ENCODE data around the gene DHX34.

DHX34 gene

GRCh38 chr19:47371261-47371660, 22.1 kb downstream of the DHX34 start:
- Histone ChIP-seq H3K36me3 (ENCODE audit: low read length) (no peaks in the 10 kb centered on the region), H3K4me2 (ENCODE audit: low read depth, low read length, poor library complexity, severe bottlenecking) (no peak overlapping the region), H3K27ac (ENCODE audit: low read depth, low read length) (no peak overlapping the region), H3K9me2 (replicated peaks; ENCODE audit: insufficient read depth, low read length) (no peaks in the 10 kb centered on the region), H3K9me3 (ENCODE audit: insufficient read depth, low read length) (no peaks in the 10 kb centered on the region), H2AFZ (ENCODE audit: low read depth, low read length, severe bottlenecking) (no peak overlapping the region), H3F3A (ENCODE audit: insufficient read depth) (no peaks in the 10 kb centered on the region), H3K27me3 (ENCODE audit: low read length) (no peaks in the 10 kb centered on the region), H3K9ac (ENCODE audit: low read length) (no peak overlapping the region), H4K20me1 (ENCODE audit: low read depth, low read length) (no peaks in the 10 kb centered on the region), H3K4me3 (ENCODE audit: insufficient read depth, low read length, poor library complexity, severe bottlenecking) (no peak overlapping the region), H3K79me2 (ENCODE audit: insufficient read depth, low read length) (no peaks in the 10 kb centered on the region)
- no peak for TF ChIP-seq EZH2phosphoT487 (conservative IDR thresholded peaks at IDR 0.05; ENCODE audit: low read length)
- TF ChIP-seq, protein P1, sequence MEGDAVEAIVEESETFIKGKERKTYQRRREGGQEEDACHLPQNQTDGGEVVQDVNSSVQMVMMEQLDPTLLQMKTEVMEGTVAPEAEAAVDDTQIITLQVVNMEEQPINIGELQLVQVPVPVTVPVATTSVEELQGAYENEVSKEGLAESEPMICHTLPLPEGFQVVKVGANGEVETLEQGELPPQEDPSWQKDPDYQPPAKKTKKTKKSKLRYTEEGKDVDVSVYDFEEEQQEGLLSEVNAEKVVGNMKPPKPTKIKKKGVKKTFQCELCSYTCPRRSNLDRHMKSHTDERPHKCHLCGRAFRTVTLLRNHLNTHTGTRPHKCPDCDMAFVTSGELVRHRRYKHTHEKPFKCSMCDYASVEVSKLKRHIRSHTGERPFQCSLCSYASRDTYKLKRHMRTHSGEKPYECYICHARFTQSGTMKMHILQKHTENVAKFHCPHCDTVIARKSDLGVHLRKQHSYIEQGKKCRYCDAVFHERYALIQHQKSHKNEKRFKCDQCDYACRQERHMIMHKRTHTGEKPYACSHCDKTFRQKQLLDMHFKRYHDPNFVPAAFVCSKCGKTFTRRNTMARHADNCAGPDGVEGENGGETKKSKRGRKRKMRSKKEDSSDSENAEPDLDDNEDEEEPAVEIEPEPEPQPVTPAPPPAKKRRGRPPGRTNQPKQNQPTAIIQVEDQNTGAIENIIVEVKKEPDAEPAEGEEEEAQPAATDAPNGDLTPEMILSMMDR (IDR thresholded peaks at IDR 0.05; ENCODE audit: insufficient read depth, low read length, poor library complexity, severe bottlenecking), result no peak

DNA sequence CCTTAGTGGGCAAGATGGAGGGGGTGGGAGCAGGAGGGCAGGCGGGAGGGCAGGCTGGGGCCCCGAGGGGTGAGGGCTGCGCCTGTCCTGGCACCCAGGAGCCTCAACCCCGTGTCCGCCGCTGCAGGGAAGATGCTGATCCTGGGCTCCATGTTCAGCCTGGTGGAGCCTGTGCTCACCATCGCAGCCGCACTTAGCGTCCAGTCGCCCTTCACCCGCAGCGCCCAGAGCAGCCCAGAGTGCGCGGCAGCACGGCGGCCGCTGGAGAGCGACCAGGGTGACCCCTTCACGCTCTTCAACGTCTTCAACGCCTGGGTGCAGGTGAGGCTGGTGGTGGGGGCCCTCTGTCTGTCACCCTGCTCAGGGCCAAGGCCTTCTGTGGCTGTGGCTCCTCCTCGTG, 23.5 kb downstream of the DHX34 start:
- Histone ChIP-seq H3K9me3 (ENCODE audit: insufficient read depth, low read length) (no peaks in the 10 kb centered on the region), H3K36me3 (ENCODE audit: low read length) (no peaks in the 10 kb centered on the region), H3K9me2 (replicated peaks; ENCODE audit: insufficient read depth, low read length) (no peaks in the 10 kb centered on the region), H3K79me2 (ENCODE audit: insufficient read depth, low read length) (no peaks in the 10 kb centered on the region), H2AFZ (ENCODE audit: low read depth, low read length, severe bottlenecking) (no peak overlapping the region), H3K27ac (ENCODE audit: low read depth, low read length) (no peak overlapping the region), H4K20me1 (ENCODE audit: low read depth, low read length) (no peaks in the 10 kb centered on the region), H3K4me2 (ENCODE audit: low read depth, low read length, poor library complexity, severe bottlenecking) (no peak overlapping the region), H3F3A (ENCODE audit: insufficient read depth) (no peaks in the 10 kb centered on the region), H3K9ac (ENCODE audit: low read length) (no peak overlapping the region), H3K4me3 (ENCODE audit: insufficient read depth, low read length, poor library complexity, severe bottlenecking) (no peak overlapping the region), H3K27me3 (ENCODE audit: low read length) (no peaks in the 10 kb centered on the region)
- no peak for TF ChIP-seq EZH2phosphoT487 (conservative IDR thresholded peaks at IDR 0.05; ENCODE audit: low read length)
- TF ChIP-seq, protein P1 (IDR thresholded peaks at IDR 0.05; ENCODE audit: insufficient read depth, low read length, poor library complexity, severe bottlenecking), result no peak

DNA sequence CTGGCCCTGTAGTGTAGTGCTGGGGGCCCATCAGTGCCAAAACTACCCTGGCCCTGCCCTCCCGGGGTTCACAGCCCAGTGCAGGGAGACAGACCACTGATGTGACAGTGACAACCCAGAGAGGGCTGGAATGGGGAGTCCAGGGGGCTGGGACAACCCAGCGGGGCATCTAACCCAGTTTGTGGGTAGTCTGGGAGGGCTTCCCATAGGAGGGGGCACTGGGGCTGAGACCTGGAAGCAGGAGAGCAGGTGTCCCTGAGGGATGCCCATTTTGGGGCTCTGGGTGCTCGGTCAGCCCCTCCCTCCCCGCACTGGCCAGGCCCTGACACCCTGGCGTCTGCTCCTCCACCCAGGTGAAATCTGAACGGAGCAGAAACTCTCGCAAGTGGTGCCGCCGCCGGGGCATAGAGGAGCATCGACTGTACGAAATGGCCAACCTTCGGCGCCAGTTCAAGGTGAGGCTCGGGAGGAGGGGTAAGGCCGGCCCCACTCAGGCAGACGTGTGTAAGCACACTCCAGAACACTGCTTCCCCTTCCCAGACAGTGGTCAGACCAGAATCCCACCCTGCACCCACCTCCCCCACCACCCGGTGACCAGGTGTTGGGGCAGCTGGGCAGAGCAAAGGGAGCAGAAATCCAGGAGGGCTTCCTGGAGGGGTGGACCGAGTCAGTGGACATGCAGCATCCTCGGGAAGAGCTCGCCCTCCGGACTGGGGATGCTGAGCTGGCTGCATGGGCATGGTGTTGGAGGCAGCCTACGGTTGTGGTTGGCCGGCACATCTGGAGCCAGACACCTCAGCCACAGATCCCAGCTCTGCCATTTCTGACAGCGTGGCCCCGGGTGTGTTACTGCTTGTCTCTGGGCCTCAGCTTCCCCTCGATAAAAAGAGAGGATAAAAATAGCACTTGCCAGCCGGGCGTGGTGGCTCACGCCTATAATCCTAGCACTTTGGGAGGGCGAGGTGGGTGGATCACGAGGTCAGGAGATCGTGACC, 24.4 kb downstream of the DHX34 start:
- Histone ChIP-seq H3K4me3 (ENCODE audit: insufficient read depth, low read length, poor library complexity, severe bottlenecking) (no peak overlapping the region), H3K79me2 (ENCODE audit: insufficient read depth, low read length) (no peaks in the 10 kb centered on the region), H3K9me3 (ENCODE audit: insufficient read depth, low read length) (no peaks in the 10 kb centered on the region), H3F3A (ENCODE audit: insufficient read depth) (no peaks in the 10 kb centered on the region), H3K27me3 (ENCODE audit: low read length) (no peaks in the 10 kb centered on the region), H3K9ac (ENCODE audit: low read length) (no peak overlapping the region), H4K20me1 (ENCODE audit: low read depth, low read length) (no peaks in the 10 kb centered on the region), H3K36me3 (ENCODE audit: low read length) (no peaks in the 10 kb centered on the region), H3K9me2 (replicated peaks; ENCODE audit: insufficient read depth, low read length) (no peaks in the 10 kb centered on the region), H3K4me2 (ENCODE audit: low read depth, low read length, poor library complexity, severe bottlenecking) (no peak overlapping the region), H2AFZ (ENCODE audit: low read depth, low read length, severe bottlenecking) (no peak overlapping the region), H3K27ac (ENCODE audit: low read depth, low read length) (no peak overlapping the region)
- TF ChIP-seq, protein P1 (IDR thresholded peaks at IDR 0.05; ENCODE audit: insufficient read depth, low read length, poor library complexity, severe bottlenecking), result no peak
- TF ChIP-seq EZH2phosphoT487 (conservative IDR thresholded peaks at IDR 0.05; ENCODE audit: low read length), result no peak

All from SU-DHL-6 (cell line).